SK-N-SH treated with all-trans-retinoic acid at 6 μM for 48 hours (cell line): Measurements from ENCODE around the gene ADCY9.

Experiments
- GLIS3 ChIP-seq: fragments of 250-450 bp; sonication (Bioruptor Pico); IDR thresholded peaks from 2 replicates; pipeline ENCODE4 v1.5.0; 2020; ENCODE audit warnings: mild to moderate bottlenecking, moderate library complexity
- ISL1 ChIP-seq: fragments of 250-450 bp; sonication (Bioruptor Pico); IDR thresholded peaks from 2 replicates; pipeline ENCODE4 v2.1.2; 2022; ENCODE audit warnings: mild to moderate bottlenecking, moderate library complexity

DNA sequence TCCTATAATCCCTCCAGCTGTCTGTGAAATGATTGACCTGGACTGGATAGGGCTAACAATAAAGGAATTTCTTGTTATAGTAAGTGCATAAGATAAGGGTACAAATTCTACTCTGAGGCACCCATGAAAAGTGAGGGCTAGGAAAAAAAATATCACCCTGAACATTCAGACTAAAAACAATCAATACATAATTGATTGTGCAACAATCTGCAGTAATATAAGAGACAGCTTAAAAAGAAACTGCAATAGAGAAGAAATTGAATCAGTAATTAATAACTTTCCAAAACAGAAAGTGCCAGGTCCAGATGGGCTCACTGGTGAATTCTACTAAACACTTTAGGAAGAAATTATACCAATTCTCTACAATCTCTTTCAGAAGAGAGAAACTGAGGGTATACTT lies 191.5 kb downstream of the ADCY9 start:
- TF ChIP-seq GLIS3 (no peak), ISL1 (CRISPR knock-in tag) (no peak)
